ENCODE measurements around the gene CEP19.
A peak's percentile ranks its signal among the peaks of the same experiment; 100 is the strongest.

The CEP19 gene

GRCh38 chr3:196707566-196707965 is 4.5 kb downstream of the CEP19 start:
- H3K9ac ChIP-seq: no peak overlapping the region
- no peak overlapping the region for H3K4me3 ChIP-seq (ENCODE audit: low read depth, low read length)
- no peaks in the 10 kb centered on the region for H3K36me3 ChIP-seq (ENCODE audit: control insufficient read depth, insufficient read depth, low read length)
- no peak overlapping the region for H3K4me2 ChIP-seq (ENCODE audit: low read length)
- no peaks in the 10 kb centered on the region for H3K9me3 ChIP-seq (ENCODE audit: control insufficient read depth, low read length)
- H3K27me3 ChIP-seq (ENCODE audit: control insufficient read depth, insufficient read depth, low read length): no peaks in the 10 kb centered on the region
- H3K79me2 ChIP-seq: no peaks in the 10 kb centered on the region
- H3K4me1 ChIP-seq: no peaks in the 10 kb centered on the region
- H2AFZ ChIP-seq: no peak overlapping the region
- H3K27ac ChIP-seq: no peak overlapping the region
- no peak for TF ChIP-seq CTCF (IDR thresholded peaks at IDR 0.05)

GRCh38 chr3:196706731-196707130 is 5.3 kb downstream of the CEP19 start:
- Histone ChIP-seq H3K27ac (no peak overlapping the region), H2AFZ (no peak overlapping the region), H3K4me1 (no peaks in the 10 kb centered on the region), H3K36me3 (ENCODE audit: control insufficient read depth, insufficient read depth, low read length) (no peaks in the 10 kb centered on the region), H3K9ac (no peak overlapping the region), H3K4me3 (ENCODE audit: low read depth, low read length) (no peak overlapping the region), H3K27me3 (ENCODE audit: control insufficient read depth, insufficient read depth, low read length) (no peaks in the 10 kb centered on the region), H3K4me2 (ENCODE audit: low read length) (no peak overlapping the region), H3K9me3 (ENCODE audit: control insufficient read depth, low read length) (no peaks in the 10 kb centered on the region), H3K79me2 (no peaks in the 10 kb centered on the region)
- no peak for TF ChIP-seq CTCF (IDR thresholded peaks at IDR 0.05)

- Histone ChIP-seq H3K9ac (no peak overlapping the region), H3K4me3 (ENCODE audit: low read depth, low read length) (no peak overlapping the region), H3K79me2 (no peaks in the 10 kb centered on the region), H3K27ac (no peak overlapping the region), H3K27me3 (ENCODE audit: control insufficient read depth, insufficient read depth, low read length) (no peaks in the 10 kb centered on the region), H3K36me3 (ENCODE audit: control insufficient read depth, insufficient read depth, low read length) (no peaks in the 10 kb centered on the region), H2AFZ (no peak overlapping the region), H3K4me1 (no peaks in the 10 kb centered on the region), H3K4me2 (ENCODE audit: low read length) (no peak overlapping the region), H3K9me3 (ENCODE audit: control insufficient read depth, low read length) (no peaks in the 10 kb centered on the region)
- no peak for TF ChIP-seq CTCF (IDR thresholded peaks at IDR 0.05)
Observed at GRCh38 chr3:196706327-196706726, 5.7 kb downstream of the CEP19 start.

- Histone ChIP-seq H3K36me3 (ENCODE audit: control insufficient read depth, insufficient read depth, low read length) (no peaks in the 10 kb centered on the region), H3K9ac (no peak overlapping the region), H2AFZ (no peak overlapping the region), H3K9me3 (ENCODE audit: control insufficient read depth, low read length) (no peaks in the 10 kb centered on the region), H3K4me3 (ENCODE audit: low read depth, low read length) (no peak overlapping the region), H3K4me1 (no peaks in the 10 kb centered on the region), H3K27ac (no peak overlapping the region), H3K27me3 (ENCODE audit: control insufficient read depth, insufficient read depth, low read length) (no peaks in the 10 kb centered on the region), H3K4me2 (ENCODE audit: low read length) (no peak overlapping the region), H3K79me2 (no peaks in the 10 kb centered on the region)
- TF ChIP-seq CTCF (IDR thresholded peaks at IDR 0.05): no peak
Observed at GRCh38 chr3:196700801-196701200, 11.2 kb downstream of the CEP19 start.

- no peak overlapping the region for H3K27ac ChIP-seq
- H3K79me2 ChIP-seq: no peaks in the 10 kb centered on the region
- no peak for TF ChIP-seq CTCF (IDR thresholded peaks at IDR 0.05)
Observed at GRCh38 chr3:196699749-196700148, 12.3 kb downstream of the CEP19 start.

More at GRCh38 chr3:196699749-196700148, 12.3 kb downstream of the CEP19 start:
- Histone ChIP-seq H3K27me3 (ENCODE audit: control insufficient read depth, insufficient read depth, low read length) (no peaks in the 10 kb centered on the region), H3K4me1 (no peaks in the 10 kb centered on the region), H3K9ac (no peak overlapping the region), H3K9me3 (ENCODE audit: control insufficient read depth, low read length) (no peaks in the 10 kb centered on the region), H3K4me3 (ENCODE audit: low read depth, low read length) (no peak overlapping the region), H2AFZ (peak overlapping the region; percentile 56), H3K36me3 (ENCODE audit: control insufficient read depth, insufficient read depth, low read length) (no peaks in the 10 kb centered on the region), H3K4me2 (ENCODE audit: low read length) (peak overlapping the region; percentile 14)
